NB4 (cell line): ENCODE results near the gene TALDO1.

Experiments used
- CTCF ChIP-seq: IDR thresholded peaks from one replicate; pipeline ENCODE4 v1.5.1; 2012; ENCODE audit warnings: low read depth, low read length
- MYC ChIP-seq: IDR thresholded peaks from 2 replicates; pipeline ENCODE4 v1.6.1; 2011; ENCODE audit warnings: low read depth, low read length
- POLR2A ChIP-seq: IDR thresholded peaks from 2 replicates; pipeline ENCODE4 v1.6.1; 2011; ENCODE audit warnings: mild to moderate bottlenecking; ENCODE audit not compliant: insufficient read length; ENCODE audit errors: extremely low read depth

- TF ChIP-seq POLR2A = no peak
- no peak for TF ChIP-seq CTCF
- TF ChIP-seq MYC = no peak
These were observed 44.5 kb upstream of the TALDO1 start for GRCh38 chr11:702462-703461.
